ENCODE measurements around the gene ERFL.

GRCh38 chr19:41957838-41958366 lies 29.7 kb upstream of the ERFL start:
- TF ChIP-seq EZH2 (IDR thresholded peaks at IDR 0.05; ENCODE audit: low read depth, unreplicated experiment) (no peak), CTCF (conservative IDR thresholded peaks at IDR 0.05; ENCODE audit: low read depth in 2 of 2) (peak; percentile 95 to 96), POLR2AphosphoS5 (IDR thresholded peaks at IDR 0.05; ENCODE audit: low read depth) (no peak), CREB1 (CRISPR knock-in tag; IDR thresholded peaks at IDR 0.05; ENCODE audit: low read depth) (no peak), JUNB (IDR thresholded peaks at IDR 0.05; ENCODE audit: unreplicated experiment) (no peak), EZH2phosphoT487 (IDR thresholded peaks at IDR 0.05; ENCODE audit: unreplicated experiment) (no peak), REST (IDR thresholded peaks at IDR 0.05; ENCODE audit: unreplicated experiment) (no peak), ETS1 (IDR thresholded peaks at IDR 0.05) (no peak), ZNF114 (CRISPR knock-in tag; IDR thresholded peaks at IDR 0.05) (no peak)

Measured in GM23338 (cell line).